H9 (cell line): ENCODE results near the gene CDC45. TPM values are rescaled to one million over a fixed set of nuclear protein-coding genes. Genes with fewer than 3 reads are reported as not detected.

Experiments
- DNase-seq: peaks from one replicate; pipeline ENCODE4 v3.0.0-alpha.2; 2017
- H2AFZ ChIP-seq: one replicate; pipeline ENCODE4 v1.6.1; 2013; ENCODE audit warnings: mild to moderate bottlenecking, low read length, control low read depth, moderate library complexity
- H2AK5ac ChIP-seq: 2 replicates; pipeline ENCODE4 v1.6.1; 2013; ENCODE audit warnings: low read length, control low read depth, mixed read lengths; ENCODE audit not compliant: insufficient read length
- H2BK120ac ChIP-seq: one replicate; pipeline ENCODE4 v1.6.1; 2013; ENCODE audit warnings: low read depth, mild to moderate bottlenecking, low read length, control low read depth, inconsistent platforms; ENCODE audit not compliant: poor library complexity, severe bottlenecking
- H2BK12ac ChIP-seq: 2 replicates; pipeline ENCODE4 v1.6.1; 2013; ENCODE audit warnings: low read length, control low read depth, mixed read lengths, low read depth; ENCODE audit not compliant: insufficient read length
- H2BK15ac ChIP-seq: 2 replicates; pipeline ENCODE4 v1.6.1; 2013; ENCODE audit warnings: low read depth, low read length, control low read depth
- H2BK20ac ChIP-seq: one replicate; pipeline ENCODE4 v1.6.1; 2013; ENCODE audit warnings: low read depth, mild to moderate bottlenecking, low read length, control low read depth, inconsistent platforms; ENCODE audit not compliant: poor library complexity, severe bottlenecking
- H2BK5ac ChIP-seq: 2 replicates; pipeline ENCODE4 v1.6.1; 2013; ENCODE audit warnings: low read length, control low read depth, mixed read lengths; ENCODE audit not compliant: insufficient read length
- H3K14ac ChIP-seq: 2 replicates; pipeline ENCODE4 v1.6.1; 2013; ENCODE audit warnings: low read length, control low read depth; ENCODE audit not compliant: insufficient read depth
- H3K18ac ChIP-seq: 2 replicates; pipeline ENCODE4 v1.6.1; 2013; ENCODE audit warnings: low read depth, mild to moderate bottlenecking, mixed read lengths, low read length, control low read depth; ENCODE audit not compliant: insufficient read length
- H3K23ac ChIP-seq: 2 replicates; pipeline ENCODE4 v1.6.1; 2013; ENCODE audit warnings: low read length, control low read depth, mixed read lengths, low read depth; ENCODE audit not compliant: insufficient read length
- H3K23me2 ChIP-seq: 2 replicates; pipeline ENCODE4 v1.6.1; 2013; ENCODE audit warnings: low read depth, mild to moderate bottlenecking, mixed read lengths, low read length, control low read depth; ENCODE audit not compliant: insufficient read length, poor library complexity, severe bottlenecking
- H3K27ac ChIP-seq: 2 replicates; pipeline ENCODE4 v1.5.1; 2013; ENCODE audit warnings: low read length, control low read depth, mixed read lengths, low read depth; ENCODE audit not compliant: insufficient read length
- H3K27me3 ChIP-seq: 2 replicates; pipeline ENCODE4 v1.6.1; 2013; ENCODE audit warnings: low read length, control low read depth, inconsistent platforms; ENCODE audit not compliant: insufficient read depth
- H3K4ac ChIP-seq: 2 replicates; pipeline ENCODE4 v1.6.1; 2013; ENCODE audit warnings: low read depth, mild to moderate bottlenecking, control low read depth, inconsistent platforms, low read length, moderate library complexity
- H3K4me1 ChIP-seq: 2 replicates; pipeline ENCODE4 v1.6.1; 2013; ENCODE audit warnings: low read length, control low read depth, inconsistent platforms; ENCODE audit not compliant: insufficient read depth
- H3K4me2 ChIP-seq: 2 replicates; pipeline ENCODE4 v1.6.1; 2013; ENCODE audit warnings: low read length, control low read depth, mixed read lengths; ENCODE audit not compliant: insufficient read length, insufficient read depth
- H3K56ac ChIP-seq: 2 replicates; pipeline ENCODE4 v1.6.1; 2013; ENCODE audit warnings: low read depth, mild to moderate bottlenecking, mixed read lengths, low read length, control low read depth; ENCODE audit not compliant: insufficient read length
- H3K79me1 ChIP-seq: 2 replicates; pipeline ENCODE4 v1.6.1; 2013; ENCODE audit warnings: low read depth, mild to moderate bottlenecking, moderate library complexity, low read length, control low read depth, inconsistent platforms; ENCODE audit not compliant: insufficient read depth, poor library complexity, severe bottlenecking
- H3K79me2 ChIP-seq: 2 replicates; pipeline ENCODE4 v1.6.1; 2013; ENCODE audit warnings: low read length, control low read depth, inconsistent platforms; ENCODE audit not compliant: insufficient read depth
- H3K9ac ChIP-seq: 2 replicates; pipeline ENCODE4 v1.6.1; 2013; ENCODE audit warnings: low read length, control low read depth, mixed read lengths; ENCODE audit not compliant: insufficient read length; ENCODE audit errors: extremely low read depth
- H3K9me3 ChIP-seq: one replicate; pipeline ENCODE4 v1.6.1; 2013; ENCODE audit warnings: low read depth, low read length, inconsistent platforms; ENCODE audit not compliant: control insufficient read depth
- H3T11ph ChIP-seq: one replicate; pipeline ENCODE4 v1.6.1; 2013; ENCODE audit warnings: mild to moderate bottlenecking, low read length, control low read depth, inconsistent platforms
- H4K20me1 ChIP-seq: one replicate; pipeline ENCODE4 v1.6.1; 2013; ENCODE audit not compliant: control insufficient read depth, insufficient read length, insufficient read depth
- H4K5ac ChIP-seq: 2 replicates; pipeline ENCODE4 v1.6.1; 2013; ENCODE audit warnings: low read depth, mild to moderate bottlenecking, mixed read lengths, low read length, control low read depth; ENCODE audit not compliant: insufficient read length
- H4K8ac ChIP-seq: replicated peaks from 2 replicates; pipeline ENCODE4 v1.6.1; 2013; ENCODE audit warnings: low read length, control low read depth, mixed read lengths, low read depth; ENCODE audit not compliant: insufficient read length
- H4K91ac ChIP-seq: 2 replicates; pipeline ENCODE4 v1.6.1; 2013; ENCODE audit warnings: low read depth, mild to moderate bottlenecking, moderate library complexity, mixed read lengths, low read length, control low read depth; ENCODE audit not compliant: insufficient read length
- H3K27ac Mint-ChIP-seq, 3 experiments: 2 replicates in 2 of 3; 3 replicates in 1 of 3; pipeline ENCODE4 v1.8.0; 2020 to 2021; ENCODE audit warnings: mixed read lengths in 3 of 3, mild to moderate bottlenecking in 1 of 3, moderate library complexity in 1 of 3
- H3K27me3 Mint-ChIP-seq: 2 replicates; pipeline ENCODE4 v1.8.0; 2021; ENCODE audit warnings: low read depth, mild to moderate bottlenecking, moderate library complexity, mixed read lengths
- H3K36me3 Mint-ChIP-seq, 3 experiments: 2 replicates in 2 of 3; 3 replicates in 1 of 3; pipeline ENCODE4 v1.8.0; 2020 to 2021; ENCODE audit warnings: low read depth in 3 of 3, mixed read lengths in 3 of 3; ENCODE audit not compliant: insufficient read depth in 1 of 3
- H3K4me1 Mint-ChIP-seq, 2 experiments: 2 replicates each; pipeline ENCODE4 v1.8.0; 2020; ENCODE audit warnings: mixed read lengths in 2 of 2
- H3K4me3 Mint-ChIP-seq, 2 experiments: 2 replicates in 1 of 2; 3 replicates in 1 of 2; pipeline ENCODE4 v1.8.0; 2020 to 2021; ENCODE audit warnings: mild to moderate bottlenecking in 2 of 2, mixed read lengths in 2 of 2, moderate library complexity in 1 of 2
- H3K9me3 Mint-ChIP-seq, 2 experiments: 2 replicates in 1 of 2; 3 replicates in 1 of 2; pipeline ENCODE4 v1.8.0; 2020; ENCODE audit warnings: mild to moderate bottlenecking in 2 of 2, mixed read lengths in 2 of 2, moderate library complexity in 1 of 2
- WGBS: extraction: QIAGEN DNeasy Blood & Tissue Kit; methylation state at CpG from one replicate; pipeline ENCODE4 v1.1.7; 2013; ENCODE audit warnings: missing lambda C conversion rate, low lambda C conversion rate, mixed read lengths; ENCODE audit not compliant: insufficient read length; ENCODE audit errors: extremely low coverage; 5-methylcytosine and 5-hydroxymethylcytosine counted together
- total RNA-seq: library from RNA; stranded (reverse); gene quantifications from 2 replicates; pipeline ENCODE4 v1.2.1, GENCODE V29; 2021
- TF ChIP-seq, protein P1 (sequence below): fragments of 200-600 bp; sonication (generic); conservative IDR thresholded peaks from 3 replicates; pipeline ENCODE4 v1.8.0; 2021; ENCODE audit warnings: antibody characterized with exemption, mild to moderate bottlenecking

Gene CDC45
- total RNA-seq, 1 experiment from 2014 or later = 35.7 TPM

DNA sequence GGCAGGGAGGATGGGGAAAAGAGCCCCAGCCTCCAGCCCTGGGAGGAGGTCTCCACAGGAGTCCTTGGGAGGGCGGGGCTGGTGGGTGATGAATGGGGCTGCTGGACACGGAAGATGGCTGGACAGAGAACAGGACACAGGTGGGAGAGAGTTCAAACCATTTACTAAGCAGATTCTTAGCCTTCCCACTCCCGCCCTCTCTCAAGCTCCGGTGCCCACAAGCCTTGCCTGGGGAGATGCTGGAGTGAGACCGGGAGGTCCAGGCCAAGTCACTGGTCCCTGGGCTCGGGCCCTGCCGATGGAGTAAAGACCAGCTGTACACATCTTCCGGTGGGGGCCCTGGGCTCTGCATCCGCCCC, 43.1 kb downstream of the CDC45 start:
- Histone ChIP-seq H2AFZ (no peak overlapping the region), H3K27me3 (peaks cover 4% of the 10 kb centered on the region; the same call in 1 of the 2 replicates), H3K4me2 (peak overlapping the region; percentile 55)

More for the DNA sequence above, 43.1 kb downstream of the CDC45 start:
- no peak overlapping the region for H3T11ph ChIP-seq
- DNase-seq = no peak
- H2BK20ac ChIP-seq = no peak overlapping the region
- H4K5ac ChIP-seq = no peak overlapping the region
- H3K56ac ChIP-seq = no peak overlapping the region
- H3K9ac ChIP-seq = no peak overlapping the region
- Mint-ChIP-seq H3K27ac (no peak overlapping the region), H3K36me3 (peaks cover 0 to 15% (median 9%) of the 10 kb centered on the region in 3 experiments; a peak in 3 of 7 replicates), H3K4me1 (peaks cover 8 to 13% of the 10 kb centered on the region in 2 experiments; a peak in 3 of 4 replicates), H3K4me3 (peak overlapping the region; percentile 67 to 82), H3K9me3 (no peaks in the 10 kb centered on the region), H3K27me3 (peaks cover 70% of the 10 kb centered on the region)
- TF ChIP-seq, protein P1, sequence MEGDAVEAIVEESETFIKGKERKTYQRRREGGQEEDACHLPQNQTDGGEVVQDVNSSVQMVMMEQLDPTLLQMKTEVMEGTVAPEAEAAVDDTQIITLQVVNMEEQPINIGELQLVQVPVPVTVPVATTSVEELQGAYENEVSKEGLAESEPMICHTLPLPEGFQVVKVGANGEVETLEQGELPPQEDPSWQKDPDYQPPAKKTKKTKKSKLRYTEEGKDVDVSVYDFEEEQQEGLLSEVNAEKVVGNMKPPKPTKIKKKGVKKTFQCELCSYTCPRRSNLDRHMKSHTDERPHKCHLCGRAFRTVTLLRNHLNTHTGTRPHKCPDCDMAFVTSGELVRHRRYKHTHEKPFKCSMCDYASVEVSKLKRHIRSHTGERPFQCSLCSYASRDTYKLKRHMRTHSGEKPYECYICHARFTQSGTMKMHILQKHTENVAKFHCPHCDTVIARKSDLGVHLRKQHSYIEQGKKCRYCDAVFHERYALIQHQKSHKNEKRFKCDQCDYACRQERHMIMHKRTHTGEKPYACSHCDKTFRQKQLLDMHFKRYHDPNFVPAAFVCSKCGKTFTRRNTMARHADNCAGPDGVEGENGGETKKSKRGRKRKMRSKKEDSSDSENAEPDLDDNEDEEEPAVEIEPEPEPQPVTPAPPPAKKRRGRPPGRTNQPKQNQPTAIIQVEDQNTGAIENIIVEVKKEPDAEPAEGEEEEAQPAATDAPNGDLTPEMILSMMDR = no peak
- H2BK120ac ChIP-seq = no peak overlapping the region
- peaks cover 14% of the 10 kb centered on the region for H3K23me2 ChIP-seq
- H3K79me1 ChIP-seq = no peaks in the 10 kb centered on the region
- H2BK15ac ChIP-seq = no peak overlapping the region
- no peaks in the 10 kb centered on the region for H3K79me2 ChIP-seq
- H3K14ac ChIP-seq = no peak overlapping the region
- no peaks in the 10 kb centered on the region for H3K4me1 ChIP-seq
- H4K20me1 ChIP-seq = no peaks in the 10 kb centered on the region
- no peak overlapping the region for H4K8ac ChIP-seq
- no peak overlapping the region for H4K91ac ChIP-seq
- no peak overlapping the region for H3K18ac ChIP-seq
- no peak overlapping the region for H3K23ac ChIP-seq
- no peak overlapping the region for H3K4ac ChIP-seq
- no peak overlapping the region for H2BK5ac ChIP-seq
- no peak overlapping the region for H3K27ac ChIP-seq
- H2BK12ac ChIP-seq = no peak overlapping the region
- H2AK5ac ChIP-seq = no peak overlapping the region
- no peaks in the 10 kb centered on the region for H3K9me3 ChIP-seq
- no CpG with 5 or more reads among the region's 9 CpGs for WGBS
